HCT116 (cell line): ENCODE measurements around the gene CARMIL1. TPM values are rescaled to one million over a fixed set of nuclear protein-coding genes. Genes with fewer than 3 reads are reported as not detected.

Experiments used
- ATAC-seq: fragments of 200-7000 bp; cut with Tn5 transposase; 2 replicates; pipeline ENCODE4 v1.9.1; 2020; ENCODE audit warnings: mild to moderate bottlenecking, moderate library complexity
- BruUV-seq: library from RNA; stranded (reverse); fragments of 400-500 nt; replicated peaks from 2 replicates; lab custom pipeline; 2021; lab: Mats Ljungman, UMichigan
- CTCF ChIA-PET: fragments of 300-600 bp; sonication (Branson Sonifier 250); formaldehyde crosslinking; loops from one replicate; lab custom pipeline; 2021; ENCODE audit warnings: antibody characterized with exemption; lab: Charles Lee
- POLR2A ChIA-PET: fragments of 300-600, 350-600 bp; sonication (Branson Sonifier 250); formaldehyde crosslinking; loops from one replicate; lab custom pipeline; 2021; ENCODE audit warnings: antibody characterized with exemption; lab: Charles Lee
- RAD21 ChIA-PET, 2 experiments: fragments of 300-600 bp; sonication (Branson Sonifier 250); formaldehyde crosslinking; loops; one replicate each; lab custom pipeline; 2023; ENCODE audit warnings: low total read pairs in 2 of 2; ENCODE audit not compliant: uncharacterized antibody in 2 of 2, unreplicated experiment in 2 of 2, low non-redundant PET in 1 of 2; lab: Charles Lee
- DNase-seq: peaks from one replicate; pipeline ENCODE4 v3.0.0-alpha.2; 2010; ENCODE audit warnings: low read depth, low spot score
- H2AFZ ChIP-seq: fragments of 200-600 bp; shearing (Covaris generic), sonication (generic); 2 replicates; pipeline ENCODE4 v1.6.1; 2017; ENCODE audit warnings: low read depth, mixed run types, mixed read lengths, antibody characterized with exemption, low read length; ENCODE audit not compliant: poor library complexity, severe bottlenecking
- H3K27ac ChIP-seq: 2 replicates; pipeline ENCODE4 v1.5.1; 2012; ENCODE audit warnings: low read depth, low read length
- H3K27me3 ChIP-seq: fragments of 200-600 bp; sonication (generic); 2 replicates; pipeline ENCODE4 v1.6.1; 2016; ENCODE audit warnings: mixed run types, low read length, mixed read lengths; ENCODE audit not compliant: insufficient read depth
- H3K36me3 ChIP-seq, 2 experiments: fragments of 200-500 bp in 1 of 2; fragments of 200-600 bp in 1 of 2; sonication (Bioruptor generic) in 1 of 2; sonication (generic) in 1 of 2; 2 replicates each; pipeline versions ENCODE4 v1.5.1 to v1.6.1; 2014 to 2016; ENCODE audit warnings: low read length in 2 of 2, inconsistent platforms in 1 of 2, mixed read lengths in 1 of 2, mixed run types in 1 of 2; ENCODE audit not compliant: insufficient read depth in 2 of 2, control insufficient read depth in 1 of 2
- H3K4me1 ChIP-seq, 2 experiments: fragments of 200-600 bp in 1 of 2; sonication (generic) in 1 of 2; 2 replicates each; pipeline versions ENCODE4 v1.5.1 to v1.6.1; 2012 to 2017; ENCODE audit warnings: low read length in 2 of 2, inconsistent platforms in 1 of 2, mild to moderate bottlenecking in 1 of 2, mixed read lengths in 1 of 2, mixed run types in 1 of 2, moderate library complexity in 1 of 2; ENCODE audit not compliant: insufficient read depth in 2 of 2, control insufficient read depth in 1 of 2
- H3K4me2 ChIP-seq: fragments of 200-600 bp; sonication (generic); 2 replicates; pipeline ENCODE4 v1.6.1; 2017; ENCODE audit warnings: mixed run types, low read length, mixed read lengths
- H3K4me3 ChIP-seq, 2 experiments: fragments of 200-600 bp in 1 of 2; sonication (generic) in 1 of 2; replicated peaks in 1 of 2; 2 replicates each; pipeline ENCODE4 v1.5.1; 2011 to 2016; ENCODE audit warnings: low read length in 2 of 2, control low read depth in 1 of 2, low read depth in 1 of 2, mild to moderate bottlenecking in 1 of 2, mixed read lengths in 1 of 2, mixed run types in 1 of 2
- H3K79me2 ChIP-seq: fragments of 200-600 bp; sonication (generic); 2 replicates; pipeline ENCODE4 v1.6.1; 2017; ENCODE audit warnings: mild to moderate bottlenecking, mixed run types, low read length, moderate library complexity, mixed read lengths; ENCODE audit not compliant: insufficient read depth
- H3K9ac ChIP-seq: fragments of 200-600 bp; sonication (generic); 2 replicates; pipeline ENCODE4 v1.6.1; 2016; ENCODE audit warnings: low read length, mixed read lengths
- H3K9me2 ChIP-seq: fragments of 200-600 bp; sonication (generic), shearing (Covaris generic); 2 replicates; pipeline ENCODE4 v1.6.1; 2017; ENCODE audit warnings: mixed run types, mild to moderate bottlenecking, moderate library complexity; ENCODE audit not compliant: insufficient read depth
- H3K9me3 ChIP-seq, 2 experiments: fragments of 200-500 bp in 1 of 2; fragments of 200-600 bp in 1 of 2; sonication (Bioruptor generic) in 1 of 2; sonication (generic) in 1 of 2; 2 replicates each; pipeline ENCODE4 v1.6.1; 2014 to 2017; ENCODE audit warnings: low read length in 2 of 2, mixed read lengths in 2 of 2, inconsistent platforms in 1 of 2, low read depth in 1 of 2, mild to moderate bottlenecking in 1 of 2, mixed run types in 1 of 2, moderate library complexity in 1 of 2; ENCODE audit not compliant: control insufficient read depth in 1 of 2, insufficient read depth in 1 of 2
- H4K20me1 ChIP-seq: fragments of 200-600 bp; sonication (generic), shearing (Covaris generic); 2 replicates; pipeline ENCODE4 v1.6.1; 2017; ENCODE audit warnings: mixed run types, mild to moderate bottlenecking, moderate library complexity; ENCODE audit not compliant: insufficient read depth
- ATF3 ChIP-seq: IDR thresholded peaks from 2 replicates; pipeline ENCODE4 v1.6.1; 2012
- CTCF ChIP-seq, 3 experiments: fragments of 200-600 bp in 1 of 3; sonication (generic) in 1 of 3; IDR thresholded peaks in 2 of 3; conservative IDR thresholded peaks in 1 of 3; 2 replicates each; pipeline ENCODE4 v1.5.1; 2012 to 2017; ENCODE audit warnings: low read depth in 2 of 3, low read length in 2 of 3, antibody characterized with exemption in 1 of 3, borderline replicate concordance in 1 of 3, control low read depth in 1 of 3, mild to moderate bottlenecking in 1 of 3, mixed read lengths in 1 of 3, mixed run types in 1 of 3, moderate library complexity in 1 of 3; ENCODE audit not compliant: insufficient read depth in 1 of 3
- EGR1 ChIP-seq: IDR thresholded peaks from 2 replicates; pipeline ENCODE4 v1.6.1; 2012; ENCODE audit warnings: low read depth
- ELF1 ChIP-seq: IDR thresholded peaks from 2 replicates; pipeline ENCODE4 v1.6.1; 2012; ENCODE audit warnings: low read depth, borderline replicate concordance
- JUND ChIP-seq: IDR thresholded peaks from 2 replicates; pipeline ENCODE4 v1.6.1; 2012
- POLR2A ChIP-seq: IDR thresholded peaks from 2 replicates; pipeline ENCODE4 v1.7.0; 2011; ENCODE audit warnings: borderline replicate concordance; ENCODE audit not compliant: insufficient read depth, insufficient read length; ENCODE audit errors: extremely low read depth
- POLR2AphosphoS5 ChIP-seq: IDR thresholded peaks from 2 replicates; pipeline ENCODE4 v1.6.1; 2011; ENCODE audit warnings: mild to moderate bottlenecking, low read depth, low read length, moderate library complexity
- REST ChIP-seq: IDR thresholded peaks from 2 replicates; pipeline ENCODE4 v1.6.1; 2012; ENCODE audit warnings: low read depth
- SRF ChIP-seq: IDR thresholded peaks from 2 replicates; pipeline ENCODE4 v1.6.1; 2012; ENCODE audit warnings: low read depth
- TCF7L2 ChIP-seq: IDR thresholded peaks from 2 replicates; pipeline ENCODE4 v1.7.0; 2011; ENCODE audit warnings: borderline replicate concordance, inconsistent platforms; ENCODE audit not compliant: insufficient read depth, insufficient read length; ENCODE audit errors: extremely low read depth
- ZBTB33 ChIP-seq: IDR thresholded peaks from 2 replicates; pipeline ENCODE4 v1.6.1; 2011; ENCODE audit warnings: mild to moderate bottlenecking, low read length, moderate library complexity; ENCODE audit not compliant: insufficient replicate concordance; ENCODE audit errors: extremely low read depth
- ZFX ChIP-seq: fragments of 450-650 bp; IDR thresholded peaks from 2 replicates; pipeline ENCODE4 v1.6.1; 2017
- intact Hi-C: fragments of 100-400 bp; cut with micrococcal nuclease; formaldehyde crosslinking; loops from 2 replicates; pipeline ENCODE4 v1.10.0; 2022
- total RNA-seq: library from RNA; stranded (reverse); gene quantifications from one replicate; pipeline ENCODE4 v1.2.1, GENCODE V29; 2021; ENCODE audit not compliant: unreplicated experiment

Gene CARMIL1
- total RNA-seq, 1 experiment from 2014 or later, result 21.7 TPM

GRCh38 chr6:25570578-25570977, 291.4 kb downstream of the CARMIL1 start:
- no peaks in the 10 kb centered on the region for H3K9me3 ChIP-seq
- DNase-seq (no peak), ATAC-seq (no peak)
- CTCF ChIA-PET, result no interaction called here
- H3K27ac ChIP-seq, result no peak overlapping the region
- H4K20me1 ChIP-seq, result no peaks in the 10 kb centered on the region
- TF ChIP-seq ATF3 (no peak), POLR2AphosphoS5 (no peak), ZBTB33 (no peak), TCF7L2 (no peak), EGR1 (no peak), ELF1 (no peak), JUND (no peak)
- no peak overlapping the region for H3K4me3 ChIP-seq
- no peak overlapping the region for H3K9ac ChIP-seq
- no peaks in the 10 kb centered on the region for H3K36me3 ChIP-seq
- no TSS peak for BruUV-seq
- no peak overlapping the region for H2AFZ ChIP-seq
- H3K4me1 ChIP-seq, result no peaks in the 10 kb centered on the region
- intact Hi-C loops, result no loop called here
- no peaks in the 10 kb centered on the region for H3K27me3 ChIP-seq
- no peaks in the 10 kb centered on the region for H3K79me2 ChIP-seq
- POLR2A ChIA-PET, result no interaction called here
- H3K4me2 ChIP-seq, result no peak overlapping the region
- RAD21 ChIA-PET, result no interaction called here
- no peaks in the 10 kb centered on the region for H3K9me2 ChIP-seq

- intact Hi-C loops, result no loop called here
- H3K27me3 ChIP-seq, result no peaks in the 10 kb centered on the region
- RAD21 ChIA-PET, result no interaction called here
- H3K27ac ChIP-seq, result no peak overlapping the region
- no peak overlapping the region for H3K4me3 ChIP-seq
- no peak overlapping the region for H3K4me2 ChIP-seq
- no peaks in the 10 kb centered on the region for H4K20me1 ChIP-seq
- ATAC-seq, result no peak
- CTCF ChIA-PET, result no interaction called here
- no peaks in the 10 kb centered on the region for H3K9me3 ChIP-seq
- H3K79me2 ChIP-seq, result no peaks in the 10 kb centered on the region
- no peak overlapping the region for H2AFZ ChIP-seq
- no peaks in the 10 kb centered on the region for H3K36me3 ChIP-seq
- no peak for DNase-seq
- POLR2A ChIA-PET, result no interaction called here
- no TSS peak for BruUV-seq
- H3K4me1 ChIP-seq, result no peaks in the 10 kb centered on the region
- no peak overlapping the region for H3K9ac ChIP-seq
- H3K9me2 ChIP-seq, result no peaks in the 10 kb centered on the region
- TF ChIP-seq TCF7L2 (no peak), POLR2AphosphoS5 (no peak), SRF (no peak), REST (no peak), CTCF (IDR thresholded peaks at IDR 0.05 in 2 of 3, conservative IDR thresholded peaks at IDR 0.05 in 1 of 3; ENCODE audit: borderline replicate concordance in 1 of 3, insufficient read depth in 1 of 3, low read depth in 2 of 3, low read length in 2 of 3) (no peak), JUND (no peak), POLR2A (no peak), ZFX (no peak), ATF3 (no peak)
Measured at GRCh38 chr6:25576919-25577318, 297.7 kb downstream of the CARMIL1 start.
